Right lobe of liver (tissue), 6 donors: ENCODE results near the gene ERBB4. TPM values are rescaled to one million over a fixed set of nuclear protein-coding genes. Genes with fewer than 3 reads are reported as not detected.
"Not testable (repeated sequence)": the region's sequence is repeated elsewhere in the genome, so short reads cannot be mapped to it uniquely, and the experiment has no call there.

Experiments used
- ATAC-seq, 4 donors: fragments of 200-7000 bp; cut with Tn5 transposase; one replicate each; pipeline ENCODE4 v1.9.1; 2020; ENCODE audit warnings: mild to moderate bottlenecking in 4 of 4, moderate library complexity in 4 of 4
- DNase-seq, 3 donors: peaks; one replicate each; pipeline ENCODE4 v3.0.0-alpha.2; 2020
- H3K27ac ChIP-seq, 3 donors: fragments of 200-600 bp; one replicate each; pipeline ENCODE4 v1.8.0; 2022
- H3K27me3 ChIP-seq, 2 donors: fragments of 200-600 bp; one replicate each; pipeline ENCODE4 v1.8.0; 2022
- H3K36me3 ChIP-seq, 4 donors: fragments of 200-600 bp; sonication (generic) in 1 of 4; one replicate each; pipeline versions ENCODE4 v1.5.1 to v1.8.0; 2017 to 2022; ENCODE audit warnings: control low read depth in 1 of 4
- H3K4me1 ChIP-seq, 4 donors: fragments of 200-600 bp; sonication (generic) in 1 of 4; one replicate each; pipeline versions ENCODE4 v1.5.1 to v1.8.0; 2017 to 2022; ENCODE audit warnings: control low read depth in 1 of 4
- H3K4me3 ChIP-seq, 3 donors: fragments of 200-600 bp; one replicate each; pipeline ENCODE4 v1.8.0; 2022
- H3K9me3 ChIP-seq, 4 donors: fragments of 200-600 bp; sonication (generic) in 1 of 4; one replicate each; pipeline versions ENCODE4 v1.5.1 to v1.8.0; 2017 to 2022; ENCODE audit warnings: control low read depth in 1 of 4
- POLR2A ChIP-seq: fragments of 450-650 bp; IDR thresholded peaks from one replicate; pipeline ENCODE4 v1.6.1; 2017; ENCODE audit warnings: antibody characterized with exemption, mild to moderate bottlenecking
- WGBS: methylation state at CpG from one replicate; pipeline ENCODE4 v1.1.6; 2018; ENCODE audit warnings: low coverage, low lambda C conversion rate; ENCODE audit not compliant: insufficient coverage; ENCODE audit errors: missing lambda C conversion rate; 5-methylcytosine and 5-hydroxymethylcytosine counted together
- intact Hi-C, 2 donors: fragments of 100-400 bp; cut with DNase I; formaldehyde crosslinking; loops; one replicate each; pipeline versions ENCODE4 v1.11.2 to v1.14.1; 2022
- total RNA-seq, 6 experiments: library from RNA; depleted of rRNA in 2 of 6; stranded (reverse); fragments of >200 nt in 2 of 6; fragmentation: NEBNext Ultra II Directional in 3 of 6; extraction: Animal tissue kit (Norgen Biotek cat#: 25700) in 3 of 6; gene quantifications; one replicate each; pipeline versions ENCODE4 v1.1.0 to v1.2.4, GENCODE V29; 2016 to 2023
- TF ChIP-seq, protein P1 (sequence below), 4 donors: fragments of 200-600 bp in 3 of 4; fragments of 450-650 bp in 1 of 4; IDR thresholded peaks; one replicate each; pipeline versions ENCODE4 v1.5.1 to v1.8.0; 2016 to 2022; ENCODE audit warnings: antibody characterized with exemption in 4 of 4, mild to moderate bottlenecking in 2 of 4
- donor health status: DM: no; HTN: yes; CAD: no.
- donor health status: DM: no; HTN: no; CAD: no.
- donor health status: DM: no; HTN: no; CAD: no.
- donor health status: DM: no; HTN: yes; CAD: no.
- donor health status: DM: no; HTN: yes; CAD: no.

The ERBB4 gene
- total RNA-seq, 6 experiments from 2014 or later, result 0.02 to 0.59 (median 0.08) TPM; not detected in 2

GRCh38 chr2:211730215-211730614, 808.4 kb downstream of the ERBB4 start:
- ATAC-seq, result no peak
- Histone ChIP-seq H3K27me3 (no peaks in the 10 kb centered on the region), H3K36me3 (no peaks in the 10 kb centered on the region), H3K27ac (no peak overlapping the region), H3K4me1 (no peaks in the 10 kb centered on the region), H3K4me3 (no peak overlapping the region), H3K9me3 (no peaks in the 10 kb centered on the region)
- intact Hi-C loops, result no loop called here
- 33% methylated on average over 2 of the region's 2 CpGs for WGBS
- TF ChIP-seq, protein P1, sequence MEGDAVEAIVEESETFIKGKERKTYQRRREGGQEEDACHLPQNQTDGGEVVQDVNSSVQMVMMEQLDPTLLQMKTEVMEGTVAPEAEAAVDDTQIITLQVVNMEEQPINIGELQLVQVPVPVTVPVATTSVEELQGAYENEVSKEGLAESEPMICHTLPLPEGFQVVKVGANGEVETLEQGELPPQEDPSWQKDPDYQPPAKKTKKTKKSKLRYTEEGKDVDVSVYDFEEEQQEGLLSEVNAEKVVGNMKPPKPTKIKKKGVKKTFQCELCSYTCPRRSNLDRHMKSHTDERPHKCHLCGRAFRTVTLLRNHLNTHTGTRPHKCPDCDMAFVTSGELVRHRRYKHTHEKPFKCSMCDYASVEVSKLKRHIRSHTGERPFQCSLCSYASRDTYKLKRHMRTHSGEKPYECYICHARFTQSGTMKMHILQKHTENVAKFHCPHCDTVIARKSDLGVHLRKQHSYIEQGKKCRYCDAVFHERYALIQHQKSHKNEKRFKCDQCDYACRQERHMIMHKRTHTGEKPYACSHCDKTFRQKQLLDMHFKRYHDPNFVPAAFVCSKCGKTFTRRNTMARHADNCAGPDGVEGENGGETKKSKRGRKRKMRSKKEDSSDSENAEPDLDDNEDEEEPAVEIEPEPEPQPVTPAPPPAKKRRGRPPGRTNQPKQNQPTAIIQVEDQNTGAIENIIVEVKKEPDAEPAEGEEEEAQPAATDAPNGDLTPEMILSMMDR (IDR thresholded peaks at IDR 0.05), result no peak
- TF ChIP-seq POLR2A, result no peak
- no peak for DNase-seq

GRCh38 chr2:211729433-211729832, 809.2 kb downstream of the ERBB4 start:
- no peaks in the 10 kb centered on the region for H3K27me3 ChIP-seq
- H3K4me1 ChIP-seq, result no peaks in the 10 kb centered on the region
- no peak for DNase-seq
- TF ChIP-seq POLR2A, result no peak
- TF ChIP-seq, protein P1 (IDR thresholded peaks at IDR 0.05), result no peak
- no peaks in the 10 kb centered on the region for H3K36me3 ChIP-seq
- intact Hi-C loops, result no loop called here
- no peak for ATAC-seq
- no peak overlapping the region for H3K27ac ChIP-seq
- no peak overlapping the region for H3K4me3 ChIP-seq
- H3K9me3 ChIP-seq, result no peaks in the 10 kb centered on the region

DNA sequence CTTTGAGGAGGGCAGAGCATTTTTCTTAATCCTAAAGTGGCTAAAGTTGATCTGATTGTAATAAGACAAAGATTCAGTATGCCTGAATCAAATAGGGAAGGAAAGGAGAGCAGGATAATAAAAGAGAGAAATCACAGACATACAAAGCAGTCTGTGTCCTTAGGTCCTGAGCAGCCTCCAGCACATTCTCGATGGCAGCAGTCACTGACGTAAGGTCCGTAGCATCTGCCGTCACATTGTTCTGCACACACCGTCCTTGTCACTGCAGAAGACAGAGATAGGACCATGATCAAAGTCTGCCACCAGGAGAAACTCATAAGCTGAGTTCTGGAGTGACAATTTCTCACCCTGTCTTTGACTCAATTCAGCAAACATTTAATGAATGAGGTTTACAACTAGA, 813.7 kb downstream of the ERBB4 start:
- ATAC-seq, result no peak
- 68% methylated on average over 5 of the region's 5 CpGs for WGBS

GRCh38 chr2:211723398-211723797, 815.2 kb downstream of the ERBB4 start:
- 50% methylated on average over 1 of the region's 1 CpG for WGBS
- DNase-seq (no peak), ATAC-seq (no peak)
- Histone ChIP-seq H3K36me3 (no peaks in the 10 kb centered on the region), H3K4me3 (no peak overlapping the region), H3K4me1 (no peaks in the 10 kb centered on the region), H3K9me3 (no peaks in the 10 kb centered on the region), H3K27ac (no peak overlapping the region), H3K27me3 (no peaks in the 10 kb centered on the region)
- intact Hi-C loops, result no loop called here
- TF ChIP-seq POLR2A, result no peak
- TF ChIP-seq, protein P1 (IDR thresholded peaks at IDR 0.05), result no peak

More for the DNA sequence above, 813.7 kb downstream of the ERBB4 start:
- Histone ChIP-seq H3K9me3 (no peaks in the 10 kb centered on the region), H3K27me3 (no peaks in the 10 kb centered on the region), H3K27ac (no peak overlapping the region), H3K36me3 (no peaks in the 10 kb centered on the region), H3K4me1 (no peaks in the 10 kb centered on the region), H3K4me3 (no peak overlapping the region)
- no peak for DNase-seq
- TF ChIP-seq, protein P1 (IDR thresholded peaks at IDR 0.05), result no peak
- TF ChIP-seq POLR2A, result no peak
- intact Hi-C loops, result no loop called here

GRCh38 chr2:211722928-211723327, 815.7 kb downstream of the ERBB4 start:
- Histone ChIP-seq H3K27me3 (no peaks in the 10 kb centered on the region), H3K9me3 (no peaks in the 10 kb centered on the region), H3K4me3 (no peak overlapping the region), H3K27ac (no peak overlapping the region), H3K4me1 (no peaks in the 10 kb centered on the region), H3K36me3 (no peaks in the 10 kb centered on the region)
- TF ChIP-seq, protein P1 (IDR thresholded peaks at IDR 0.05), result no peak
- no peak for TF ChIP-seq POLR2A
- intact Hi-C loops, result no loop called here
- 59% methylated on average over 2 of the region's 2 CpGs for whole genome bisulfite sequencing
- ATAC-seq (no peak), DNase-seq (no peak)

DNA sequence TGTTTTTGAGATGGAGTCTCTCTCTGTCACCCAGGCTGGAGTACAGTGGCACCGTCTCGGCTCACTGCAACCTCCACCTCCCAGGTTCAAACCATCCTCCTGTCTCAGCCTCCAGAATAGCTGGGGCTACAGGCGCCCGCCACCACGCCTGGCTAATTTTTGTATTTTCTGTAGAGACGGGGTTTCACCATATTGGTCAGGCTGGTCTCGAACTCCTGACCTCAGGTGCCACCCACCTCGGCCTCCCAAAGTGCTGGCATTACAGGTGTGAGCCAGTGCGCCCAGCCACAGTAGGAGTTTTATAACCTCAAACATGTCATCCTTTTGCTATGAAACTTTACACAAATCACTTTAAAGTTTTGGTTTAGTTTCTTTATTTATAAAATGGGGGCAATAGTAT, 816.7 kb downstream of the ERBB4 start:
- DNase-seq, intact Hi-C loops, H3K9me3 ChIP-seq, H3K27ac ChIP-seq, ATAC-seq, H3K36me3 ChIP-seq, H3K27me3 ChIP-seq, H3K4me3 ChIP-seq, H3K4me1 ChIP-seq: not testable (repeated sequence)
- 77% methylated on average over 3 of the region's 9 CpGs for WGBS
